AG04450 (cell line): ENCODE data around the gene TNS3. TPM values are rescaled to one million over a fixed set of nuclear protein-coding genes. Genes with fewer than 3 reads are reported as not detected.

Experiments
- CTCF ChIA-PET: fragments of 300-600, 350-600 bp; formaldehyde crosslinking; extraction: SDS; loops from one replicate; lab custom pipeline; 2022; ENCODE audit warnings: antibody characterized with exemption, inconsistent platforms; lab: Charles Lee
- POLR2A ChIA-PET: fragments of 350-600 bp; formaldehyde crosslinking; extraction: SDS; loops from one replicate; lab custom pipeline; 2021; ENCODE audit warnings: antibody characterized with exemption, inconsistent platforms; lab: Yijun Ruan, JAX
- DNase-seq: peaks from one replicate; pipeline ENCODE4 v3.0.0-alpha.2; 2011; ENCODE audit warnings: low read depth, low spot score
- H3K27ac ChIP-seq: one replicate; pipeline ENCODE4 v1.5.1; 2012; ENCODE audit warnings: low read depth, low read length, control low read depth
- H3K27me3 ChIP-seq: one replicate; pipeline ENCODE4 v1.6.0; 2012; ENCODE audit warnings: low read length; ENCODE audit not compliant: control insufficient read depth, insufficient read depth
- H3K4me3 ChIP-seq: 2 replicates; pipeline ENCODE4 v1.5.1; 2011; ENCODE audit warnings: mild to moderate bottlenecking, low read depth, low read length, control low read depth
- H3K9me3 ChIP-seq: 2 replicates; pipeline ENCODE4 v1.5.1; 2012; ENCODE audit warnings: low read length; ENCODE audit not compliant: control insufficient read depth, insufficient read depth
- polyA plus RNA-seq: library from polyadenylated mRNA; depleted of rRNA; stranded (reverse); fragments of >200 nt; gene quantifications from 2 replicates; pipeline ENCODE4 v1.2.3, GENCODE V29; 2011
- TF ChIP-seq, protein P1 (sequence below): IDR thresholded peaks from 2 replicates; pipeline ENCODE4 v1.5.1; 2011; ENCODE audit warnings: low read depth, low read length, control low read depth, inconsistent platforms

TNS3 gene
- polyA plus RNA-seq, 1 experiment: 131 TPM

DNA sequence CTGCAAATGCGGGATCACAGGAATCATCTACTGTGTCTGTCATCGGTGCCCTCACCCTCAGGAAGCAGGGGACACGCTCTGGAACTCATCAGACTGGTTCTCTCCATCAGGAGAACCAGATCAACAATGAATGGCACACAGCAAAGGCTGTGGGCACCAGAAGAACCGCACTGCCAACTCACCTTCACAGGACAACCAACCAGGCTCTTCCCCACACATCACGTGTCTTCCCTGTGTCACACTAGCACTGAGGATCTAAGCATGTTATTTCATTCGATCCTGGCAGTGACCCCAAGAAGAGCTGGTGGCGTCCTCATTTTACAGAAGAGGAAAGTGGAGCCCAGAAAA is 106.1 kb downstream of the TNS3 start:
- H3K27me3 ChIP-seq: no peaks in the 10 kb centered on the region
- DNase-seq: no peak
- TF ChIP-seq, protein P1, sequence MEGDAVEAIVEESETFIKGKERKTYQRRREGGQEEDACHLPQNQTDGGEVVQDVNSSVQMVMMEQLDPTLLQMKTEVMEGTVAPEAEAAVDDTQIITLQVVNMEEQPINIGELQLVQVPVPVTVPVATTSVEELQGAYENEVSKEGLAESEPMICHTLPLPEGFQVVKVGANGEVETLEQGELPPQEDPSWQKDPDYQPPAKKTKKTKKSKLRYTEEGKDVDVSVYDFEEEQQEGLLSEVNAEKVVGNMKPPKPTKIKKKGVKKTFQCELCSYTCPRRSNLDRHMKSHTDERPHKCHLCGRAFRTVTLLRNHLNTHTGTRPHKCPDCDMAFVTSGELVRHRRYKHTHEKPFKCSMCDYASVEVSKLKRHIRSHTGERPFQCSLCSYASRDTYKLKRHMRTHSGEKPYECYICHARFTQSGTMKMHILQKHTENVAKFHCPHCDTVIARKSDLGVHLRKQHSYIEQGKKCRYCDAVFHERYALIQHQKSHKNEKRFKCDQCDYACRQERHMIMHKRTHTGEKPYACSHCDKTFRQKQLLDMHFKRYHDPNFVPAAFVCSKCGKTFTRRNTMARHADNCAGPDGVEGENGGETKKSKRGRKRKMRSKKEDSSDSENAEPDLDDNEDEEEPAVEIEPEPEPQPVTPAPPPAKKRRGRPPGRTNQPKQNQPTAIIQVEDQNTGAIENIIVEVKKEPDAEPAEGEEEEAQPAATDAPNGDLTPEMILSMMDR: no peak
- no peaks in the 10 kb centered on the region; the same call in 1 of the 2 replicates for H3K9me3 ChIP-seq
- ChIA-PET POLR2A (interaction anchor here (0.7 to 1.6 kb wide), 5 partner anchors 15 to 38 kb away, joined by 3 to 6 read pairs (median 4); no protein-coding TSS in a partner anchor), CTCF (no interaction called here)
- no peak overlapping the region for H3K4me3 ChIP-seq
- H3K27ac ChIP-seq: peak overlapping the region; percentile 57

DNA sequence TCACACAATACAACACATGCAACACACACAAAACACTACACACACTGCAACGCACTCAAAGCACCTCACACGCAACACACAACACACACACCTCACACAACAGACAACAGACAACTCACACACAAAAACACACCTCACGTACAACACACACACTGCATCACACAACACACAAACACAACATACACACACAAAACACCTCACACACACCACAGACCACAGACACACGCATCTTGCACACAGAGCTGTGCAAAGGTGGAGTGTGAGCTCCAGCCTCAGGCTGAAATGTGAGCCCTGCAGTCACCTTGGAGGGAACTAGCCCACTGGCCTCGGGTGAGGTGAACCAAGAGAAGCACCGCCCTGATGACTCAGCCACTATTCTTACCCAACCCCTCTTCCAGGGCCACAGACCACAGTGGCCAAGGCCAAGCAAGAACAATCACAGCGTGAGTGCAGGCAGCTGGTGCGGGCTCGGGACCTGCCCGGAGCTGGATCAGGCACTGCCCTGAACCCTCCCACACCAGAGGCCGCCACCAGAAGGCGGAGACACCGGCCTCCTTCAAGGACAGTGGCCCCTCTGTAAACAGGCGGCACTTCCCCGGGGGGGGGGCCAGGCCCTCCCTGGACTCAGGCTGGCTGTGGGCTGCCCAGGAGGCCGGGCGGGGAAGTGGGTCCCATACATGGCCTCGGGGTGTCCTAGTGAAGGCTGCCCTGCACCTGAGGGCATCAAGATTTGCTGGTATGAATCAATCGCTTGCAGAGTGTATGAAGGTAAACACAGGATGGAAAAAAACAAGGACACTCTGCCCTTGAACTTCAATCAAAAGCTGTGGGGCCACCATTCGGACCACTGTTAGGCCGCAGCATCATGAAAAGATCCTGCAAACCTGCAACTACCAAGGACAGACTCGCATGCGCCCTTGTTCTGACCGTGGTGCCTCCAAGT is 106.7 kb downstream of the TNS3 start:
- POLR2A ChIA-PET: interaction anchor here (0.6 to 1.6 kb wide), 7 partner anchors 15 to 226 kb away, joined by 3 to 6 read pairs (median 3); no protein-coding TSS in a partner anchor
- H3K27me3 ChIP-seq: no peaks in the 10 kb centered on the region
- no peaks in the 10 kb centered on the region; the same call in 1 of the 2 replicates for H3K9me3 ChIP-seq
- H3K27ac ChIP-seq: peak overlapping the region; percentile 57
- no peak overlapping the region for H3K4me3 ChIP-seq
- CTCF ChIA-PET: interaction anchor here (1.0 kb wide), 1 partner anchor 209 kb away, joined by 3 read pairs; no protein-coding TSS in a partner anchor
- peak; percentile 81 for DNase-seq
- TF ChIP-seq, protein P1: 0 out of 2 replicates have a peak, but pooled peaks have one; percentile 9

DNA sequence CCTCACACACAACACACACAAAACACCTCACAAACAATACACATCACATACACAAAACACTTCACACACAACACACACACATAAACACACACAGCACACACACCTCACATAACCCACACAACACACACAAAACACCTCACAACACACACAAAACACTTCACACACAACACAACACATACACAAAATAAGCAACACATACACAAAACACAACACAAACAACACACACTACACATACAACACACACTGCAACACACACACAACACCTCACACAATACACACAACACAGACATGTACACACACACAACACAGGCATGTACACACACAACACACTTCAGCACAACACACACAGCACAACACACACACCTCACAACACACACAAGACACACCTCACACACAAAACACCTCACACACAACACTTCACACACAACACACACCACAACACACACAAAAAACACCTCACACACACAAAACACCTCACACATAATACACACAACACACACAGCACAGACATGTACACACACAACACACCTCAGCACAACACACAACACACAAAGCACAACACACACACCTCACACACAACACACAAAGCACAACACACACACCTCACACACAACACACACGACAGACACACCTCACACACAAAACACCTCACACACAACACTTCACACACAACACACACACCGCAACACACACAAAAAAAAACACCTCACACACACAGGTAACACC is 107.5 kb downstream of the TNS3 start:
- Histone ChIP-seq H3K4me3 (no peak overlapping the region), H3K9me3 (no peaks in the 10 kb centered on the region; the same call in 1 of the 2 replicates), H3K27me3 (no peaks in the 10 kb centered on the region), H3K27ac (peak overlapping the region; percentile 34)
- ChIA-PET CTCF (interaction anchor here (1.0 kb wide), 1 partner anchor 209 kb away, joined by 3 read pairs; no protein-coding TSS in a partner anchor), POLR2A (interaction anchor here (0.6 to 1.6 kb wide), 4 partner anchors 14 to 227 kb away, joined by 3 to 4 read pairs (median 3); no protein-coding TSS in a partner anchor)
- no peak for DNase-seq
- TF ChIP-seq, protein P1: no peak

DNA sequence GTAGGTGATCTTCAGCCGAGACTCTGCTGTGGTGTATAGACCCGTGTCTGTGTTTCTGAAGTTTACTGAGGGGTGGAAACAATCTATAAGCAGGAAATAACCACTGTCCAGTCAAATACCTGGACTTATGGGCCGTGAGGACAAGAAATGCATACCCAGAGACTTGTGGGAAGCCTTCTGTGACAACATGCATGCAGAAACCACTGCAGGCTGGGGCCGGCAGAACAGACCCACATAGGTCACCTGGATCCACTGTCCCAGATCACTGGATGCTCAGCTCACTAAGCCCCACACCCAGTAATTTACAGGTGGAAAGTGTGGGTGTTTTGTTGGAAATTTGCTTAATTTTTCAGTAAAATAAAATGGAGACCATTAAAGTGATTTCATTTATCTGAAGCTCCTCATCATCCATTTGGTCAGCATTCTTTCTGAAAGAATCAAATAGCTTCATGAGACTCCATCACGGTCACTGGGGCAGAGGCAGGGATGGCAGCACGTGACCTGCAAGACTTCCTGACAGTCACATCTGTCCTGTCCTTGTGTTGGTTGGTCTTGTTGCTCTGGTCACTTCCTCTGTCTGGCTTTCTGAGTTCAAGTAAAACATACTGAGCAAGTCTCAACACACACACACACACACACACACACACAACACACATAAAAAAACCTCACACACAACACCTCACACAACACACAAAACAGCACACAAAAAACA is 108.3 kb downstream of the TNS3 start:
- H3K4me3 ChIP-seq: no peak overlapping the region
- TF ChIP-seq, protein P1: no peak
- ChIA-PET POLR2A (no interaction called here), CTCF (no interaction called here)
- DNase-seq: no peak
- no peaks in the 10 kb centered on the region; the same call in 1 of the 2 replicates for H3K9me3 ChIP-seq
- no peaks in the 10 kb centered on the region for H3K27me3 ChIP-seq
- no peak overlapping the region for H3K27ac ChIP-seq
